WTC11 (cell line): Measurements from ENCODE around the gene KHDC4. TPM values are rescaled to one million over a fixed set of nuclear protein-coding genes. Genes with fewer than 3 reads are reported as not detected.

ENCODE experiments used
- ATAC-seq: fragments of 200-7000 bp; cut with Tn5 transposase; 2 replicates; pipeline ENCODE4 v1.10.0; 2021; ENCODE audit warnings: mild to moderate bottlenecking, moderate library complexity
- Bru-seq: library from RNA; stranded (reverse); fragments of 400-500 nt; gene quantifications from one replicate; lab custom pipeline; 2021; lab: Mats Ljungman, UMichigan
- CTCF ChIA-PET: fragments of 300-600 bp; sonication (Branson Sonifier 250); formaldehyde crosslinking; loops from one replicate; lab custom pipeline; 2021; ENCODE audit warnings: antibody characterized with exemption; lab: Charles Lee
- POLR2A ChIA-PET: fragments of 350-600 bp; sonication (Branson Sonifier 250); formaldehyde crosslinking; loops from one replicate; lab custom pipeline; 2021; ENCODE audit warnings: antibody characterized with exemption; lab: Charles Lee
- DNase-seq: peaks from one replicate; pipeline ENCODE4 v3.0.0; 2021; ENCODE audit warnings: low spot score
- H3K27ac Mint-ChIP-seq: 2 replicates; pipeline ENCODE4 v1.8.0; 2021; ENCODE audit warnings: mixed read lengths
- H3K27me3 Mint-ChIP-seq: 2 replicates; pipeline ENCODE4 v1.8.0; 2021; ENCODE audit warnings: low read depth, mild to moderate bottlenecking, moderate library complexity, mixed read lengths
- H3K36me3 Mint-ChIP-seq: 2 replicates; pipeline ENCODE4 v1.8.0; 2021; ENCODE audit warnings: mixed read lengths
- H3K4me1 Mint-ChIP-seq: 2 replicates; pipeline ENCODE4 v1.8.0; 2022; ENCODE audit warnings: mixed read lengths
- H3K4me3 Mint-ChIP-seq: 2 replicates; pipeline ENCODE4 v1.8.0; 2021; ENCODE audit warnings: mild to moderate bottlenecking, moderate library complexity, mixed read lengths
- H3K9me3 Mint-ChIP-seq: 2 replicates; pipeline ENCODE4 v1.8.0; 2021; ENCODE audit warnings: mixed read lengths
- ARID4B ChIP-seq: sonication (generic); formaldehyde crosslinking; IDR thresholded peaks from 2 replicates; pipeline ENCODE4 v1.8.0; 2023; ENCODE audit warnings: missing genetic modification reagents, mild to moderate bottlenecking, borderline replicate concordance
- E2F5 ChIP-seq: sonication (generic); formaldehyde crosslinking; IDR thresholded peaks from 2 replicates; pipeline ENCODE4 v1.8.1; 2022; ENCODE audit warnings: mild to moderate bottlenecking, moderate library complexity, missing genetic modification reagents
- ELF4 ChIP-seq: sonication (generic); formaldehyde crosslinking; IDR thresholded peaks from 2 replicates; pipeline ENCODE4 v1.8.1; 2022; ENCODE audit warnings: low read depth, mild to moderate bottlenecking, moderate library complexity, missing genetic modification reagents
- FOXK1 ChIP-seq: sonication (generic); formaldehyde crosslinking; IDR thresholded peaks from 2 replicates; pipeline ENCODE4 v1.8.0; 2022; ENCODE audit warnings: mild to moderate bottlenecking, moderate library complexity, missing genetic modification reagents
- JUN ChIP-seq: sonication (generic); formaldehyde crosslinking; IDR thresholded peaks from 2 replicates; pipeline ENCODE4 v1.8.0; 2023; ENCODE audit warnings: mild to moderate bottlenecking, missing genetic modification reagents
- MLX ChIP-seq: sonication (generic); formaldehyde crosslinking; IDR thresholded peaks from 2 replicates; pipeline ENCODE4 v1.8.1; 2023; ENCODE audit warnings: mild to moderate bottlenecking, missing genetic modification reagents, moderate library complexity
- MYBL2 ChIP-seq: sonication (generic); formaldehyde crosslinking; IDR thresholded peaks from 2 replicates; pipeline ENCODE4 v1.8.1; 2023; ENCODE audit warnings: mild to moderate bottlenecking, moderate library complexity, missing genetic modification reagents
- NFE2L1 ChIP-seq: sonication (generic); formaldehyde crosslinking; IDR thresholded peaks from 2 replicates; pipeline ENCODE4 v1.8.1; 2023; ENCODE audit warnings: missing genetic modification reagents
- PRDM15 ChIP-seq: sonication (generic); formaldehyde crosslinking; IDR thresholded peaks from 2 replicates; pipeline ENCODE4 v1.8.0; 2022; ENCODE audit warnings: missing genetic modification reagents
- PREB ChIP-seq: sonication (generic); formaldehyde crosslinking; IDR thresholded peaks from 2 replicates; pipeline ENCODE4 v1.8.1; 2022; ENCODE audit warnings: mild to moderate bottlenecking, missing genetic modification reagents, moderate library complexity, borderline replicate concordance
- RORB ChIP-seq: fragments of 250-450 bp; sonication (Bioruptor Pico); IDR thresholded peaks from 2 replicates; pipeline ENCODE4 v1.9.0; 2021; ENCODE audit warnings: mild to moderate bottlenecking
- TCF7 ChIP-seq: sonication (generic); formaldehyde crosslinking; IDR thresholded peaks from 2 replicates; pipeline ENCODE4 v1.8.0; 2022; ENCODE audit warnings: mild to moderate bottlenecking, low read depth, missing genetic modification reagents, moderate library complexity
- ZMAT4 ChIP-seq: fragments of 250-450 bp; sonication (Bioruptor Pico); IDR thresholded peaks from 2 replicates; pipeline ENCODE4 v1.9.0; 2021; ENCODE audit warnings: mild to moderate bottlenecking
- ZNF281 ChIP-seq: sonication (generic); formaldehyde crosslinking; IDR thresholded peaks from 2 replicates; pipeline ENCODE4 v1.8.0; 2023; ENCODE audit warnings: mild to moderate bottlenecking, missing genetic modification reagents
- ZNF396 ChIP-seq: fragments of 250-450 bp; sonication (Bioruptor Pico); IDR thresholded peaks from 2 replicates; pipeline ENCODE4 v1.8.0; 2021; ENCODE audit warnings: mild to moderate bottlenecking, moderate library complexity, borderline replicate concordance
- ZNF416 ChIP-seq: fragments of 250-450 bp; sonication (Bioruptor Pico); IDR thresholded peaks from 2 replicates; pipeline ENCODE4 v1.9.0; 2021; ENCODE audit warnings: mild to moderate bottlenecking, inconsistent platforms
- ZNF512 ChIP-seq: sonication (generic); formaldehyde crosslinking; IDR thresholded peaks from 2 replicates; pipeline ENCODE4 v1.8.1; 2022; ENCODE audit warnings: missing genetic modification reagents, borderline replicate concordance
- long read RNA-seq, 3 experiments: library from RNA in 1 of 3; library from capped mRNA in 1 of 3; library from polyadenylated mRNA in 1 of 3; unstranded in 2 of 3; stranded (forward) in 1 of 3; transcript quantifications; one replicate each; pipeline ENCODE4 v2.0.0, GENCODE V29; 2021
- total RNA-seq: library from RNA; stranded (reverse); gene quantifications from 3 replicates; pipeline ENCODE4 v1.2.3, GENCODE V29; 2021

The KHDC4 gene
- 46.0 to 64.4 TPM (median 59.8 TPM) in 3 replicates for total RNA-seq
- Bru-seq, nascent RNA: percentile 94 among the genes with signal in this experiment
- long read RNA-seq, experiment 1, full-length matches to known transcripts: 52 of 128 reads
- long read RNA-seq, experiment 1, partial matches to known transcripts: 14 of 128 reads
- long read RNA-seq, experiment 1, other reads (novel, unspliced or antisense): 62 of 128 reads
- long read RNA-seq, experiment 2, transcript KHDC4-203 (14 exons, 2,947 nt): major isoform, 5 of 29 reads
- long read RNA-seq, experiment 2, partial matches to known transcripts: 10 of 29 reads
- long read RNA-seq, experiment 2, other reads (novel, unspliced or antisense): 13 of 29 reads
- long read RNA-seq, experiment 3, transcript KHDC4-203 (14 exons, 2,947 nt): major isoform, 6 of 25 reads
- long read RNA-seq, experiment 3, partial matches to known transcripts: 12 of 25 reads
- long read RNA-seq, experiment 3, other reads (novel, unspliced or antisense): 6 of 25 reads

GRCh38 chr1:155934097-155934935, at the start of gene KHDC4:
TSS of gene KHDC4 (minus strand) at chr1:155934413. CDS start at chr1:155934373, 40 bp downstream.
- no peaks in the 10 kb centered on the region for H3K9me3 Mint-ChIP-seq
- H3K36me3 Mint-ChIP-seq: peaks cover 35% of the 10 kb centered on the region
- no peaks in the 10 kb centered on the region for H3K27me3 Mint-ChIP-seq
- ATAC-seq: peak; percentile 92
- DNase-seq: peak; percentile 88
- H3K4me1 Mint-ChIP-seq: peaks cover 20% of the 10 kb centered on the region
- ChIA-PET POLR2A (interaction anchor here (0.9 to 1.5 kb wide), 6 partner anchors 10 to 126 kb away, joined by 3 to 9 read pairs (median 4); partner anchors contain the start of gene RAB25), CTCF (interaction anchor here (0.7 to 4.4 kb wide), 13 partner anchors 9 to 196 kb away, joined by 3 to 26 read pairs (median 5); partner anchors contain the start of genes ARHGEF2 and SYT11)
- no peak within 1 kb of the TSS for H3K27ac Mint-ChIP-seq
- H3K4me3 Mint-ChIP-seq: no peak within 1 kb of the TSS
- TF ChIP-seq ZNF281 (CRISPR knock-in tag) (no peak), MYBL2 (CRISPR knock-in tag) (peak; percentile 72; the same call in 1 of the 2 replicates), ELF4 (no peak), E2F5 (CRISPR knock-in tag) (0 out of 2 replicates have a peak, but pooled peaks have one; percentile 64), ZNF512 (CRISPR knock-in tag) (no peak), MLX (CRISPR knock-in tag) (no peak), RORB (CRISPR knock-in tag) (no peak), PRDM15 (no peak), TCF7 (no peak), PREB (no peak), ARID4B (CRISPR knock-in tag) (peak; percentile 72; the same call in 1 of the 2 replicates), JUN (CRISPR knock-in tag) (0 out of 2 replicates have a peak, but pooled peaks have one; percentile 22), ZNF396 (CRISPR knock-in tag) (no peak), ZMAT4 (CRISPR knock-in tag) (no peak), ZNF416 (no peak), FOXK1 (CRISPR knock-in tag) (peak; percentile 82), NFE2L1 (CRISPR knock-in tag) (peak; percentile 77)
